ENCODE results near the gene CCM2.
"Not testable (repeated sequence)": the region's sequence is repeated elsewhere in the genome, so short reads cannot be mapped to it uniquely, and the experiment has no call there.

Gene CCM2

DNA sequence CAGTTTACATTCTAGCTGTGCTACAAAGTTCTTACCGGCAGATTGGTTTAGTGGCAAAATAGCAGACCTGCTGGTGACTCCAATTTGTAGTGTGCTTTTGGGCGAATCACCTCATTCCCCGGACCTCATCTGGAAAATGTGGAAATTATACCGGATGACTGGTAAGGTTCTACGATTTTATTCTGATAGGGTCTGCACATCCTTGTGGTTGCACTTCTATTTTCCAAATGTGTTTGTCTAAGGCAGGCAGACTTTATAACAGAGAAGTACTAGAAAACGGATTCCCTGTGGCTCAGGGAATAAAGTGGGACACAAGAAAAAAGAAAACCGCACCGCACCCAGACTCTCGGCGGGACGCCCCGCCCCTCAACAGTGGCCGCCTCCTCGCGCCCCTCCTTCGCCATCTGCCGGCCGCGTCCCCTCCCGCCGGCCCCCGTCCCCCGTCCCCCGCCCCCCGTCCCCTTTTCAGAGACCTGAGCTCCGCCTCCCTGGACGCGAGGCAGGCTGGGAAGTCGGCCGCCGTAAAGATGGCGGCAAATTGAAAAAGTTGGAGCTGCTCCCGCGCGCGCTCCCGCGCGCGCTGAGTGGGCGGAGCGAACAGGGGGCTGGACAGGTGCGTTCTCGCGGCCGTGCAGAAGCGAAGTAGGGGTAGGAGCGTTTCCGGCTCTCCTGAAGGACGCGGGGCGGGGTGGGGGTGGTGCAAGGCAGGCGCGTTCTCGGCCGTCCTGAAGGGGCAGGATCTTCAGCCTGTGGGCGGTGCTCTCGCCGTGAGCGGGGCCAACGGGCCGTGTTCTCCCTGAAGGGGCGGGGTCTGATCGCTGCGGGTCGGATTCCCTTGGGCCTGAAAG is 532 bp upstream of the CCM2 start:
- DNase-seq (ENCODE audit: low read depth, low spot score) = peak; percentile 99

GRCh38 chr7:45001138-45001694 is 1.2 kb downstream of the CCM2 start:
- peak; percentile 39 for DNase-seq (ENCODE audit: low read depth, low spot score)

- DNase-seq (ENCODE audit: low read depth, low spot score) = no peak
Observed at GRCh38 chr7:45001826-45002225, 1.8 kb downstream of the CCM2 start.

GRCh38 chr7:45003789-45004188 is 3.8 kb downstream of the CCM2 start:
- DNase-seq (ENCODE audit: low read depth, low spot score) = no peak

DNA sequence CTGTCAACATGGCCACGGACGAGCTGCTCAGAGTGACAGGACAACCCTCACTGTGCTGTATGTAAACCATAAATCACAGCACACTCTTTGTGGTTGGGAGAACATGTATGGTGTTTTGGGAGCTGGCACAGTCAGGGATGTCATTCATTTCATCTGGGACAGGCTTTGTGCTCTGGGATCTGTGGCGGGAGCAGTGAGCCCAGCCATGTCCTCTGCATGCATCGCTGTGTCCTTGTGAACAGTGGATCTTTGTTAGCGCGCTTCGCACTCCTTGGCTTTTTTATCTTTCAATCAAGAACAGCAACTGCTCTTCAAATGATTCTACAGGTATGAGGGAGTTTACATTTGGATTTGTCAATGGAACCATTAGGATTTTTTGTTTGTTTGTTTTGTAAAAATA is 7.1 kb downstream of the CCM2 start:
- DNase-seq (ENCODE audit: low read depth, low spot score) = no peak

DNA sequence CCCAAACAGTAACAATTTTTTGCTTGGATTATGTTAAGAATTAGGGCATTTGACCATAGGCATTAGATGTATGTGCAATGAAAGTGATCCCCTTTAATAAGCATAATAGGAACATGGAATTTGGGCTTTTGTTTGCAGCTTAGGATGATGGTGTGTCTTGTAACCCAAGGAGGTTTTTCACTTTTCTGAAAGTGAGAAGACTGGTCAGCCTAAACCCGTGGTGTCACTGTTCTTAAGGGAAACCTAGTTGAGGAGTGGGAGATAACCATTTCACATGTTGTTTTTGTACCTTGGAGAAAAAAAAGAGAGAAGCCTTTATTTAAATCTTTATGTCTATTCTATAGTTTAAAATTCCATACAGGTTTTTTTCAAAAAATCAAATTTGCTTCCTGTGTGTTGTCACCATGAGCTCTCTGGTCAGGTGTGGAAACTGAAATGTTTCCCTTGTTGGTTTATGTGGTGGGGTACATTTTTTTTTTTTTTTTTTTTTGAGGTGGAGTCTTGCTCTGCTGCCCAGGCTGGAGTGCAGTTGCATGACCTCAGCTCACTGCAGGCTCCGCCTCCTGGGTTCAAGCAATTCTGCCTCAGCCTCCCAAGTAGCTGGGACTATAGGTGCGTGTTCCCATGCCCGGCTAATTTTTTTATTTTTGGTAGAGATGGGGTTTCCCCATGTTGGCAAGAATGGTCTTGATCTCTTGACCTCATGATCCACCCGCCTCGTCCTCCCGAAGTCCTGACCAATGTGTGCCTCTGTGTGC is 7.7 kb downstream of the CCM2 start:
- DNase-seq (ENCODE audit: low read depth, low spot score) = no peak

DNA sequence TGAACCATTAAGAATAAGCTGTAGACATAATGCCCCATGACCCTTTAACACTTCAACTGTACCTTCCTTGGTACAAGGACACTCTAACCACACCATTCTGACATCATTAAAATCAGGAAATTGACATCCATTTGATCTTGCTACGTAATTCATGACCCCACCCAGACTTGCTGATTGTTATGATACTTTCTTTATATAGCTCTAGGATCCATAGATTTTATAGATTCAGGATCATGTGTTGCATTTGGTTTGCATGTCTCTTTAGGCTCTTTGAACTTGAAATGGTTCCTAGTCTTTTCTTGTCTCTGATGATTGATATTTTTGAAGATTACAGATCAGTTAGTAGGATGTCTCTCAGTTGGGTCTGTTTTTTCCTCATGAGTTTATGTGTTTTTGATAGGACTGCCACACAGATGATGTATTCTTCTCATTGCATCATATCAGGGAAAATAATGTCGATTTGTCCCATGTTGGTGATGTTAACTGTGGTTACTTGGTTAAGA is 13.5 kb downstream of the CCM2 start:
- DNase-seq (ENCODE audit: low read depth, low spot score) = no peak

- no peak for DNase-seq (ENCODE audit: low read depth, low spot score)
Observed at GRCh38 chr7:45015313-45015712, 15.3 kb downstream of the CCM2 start.

DNA sequence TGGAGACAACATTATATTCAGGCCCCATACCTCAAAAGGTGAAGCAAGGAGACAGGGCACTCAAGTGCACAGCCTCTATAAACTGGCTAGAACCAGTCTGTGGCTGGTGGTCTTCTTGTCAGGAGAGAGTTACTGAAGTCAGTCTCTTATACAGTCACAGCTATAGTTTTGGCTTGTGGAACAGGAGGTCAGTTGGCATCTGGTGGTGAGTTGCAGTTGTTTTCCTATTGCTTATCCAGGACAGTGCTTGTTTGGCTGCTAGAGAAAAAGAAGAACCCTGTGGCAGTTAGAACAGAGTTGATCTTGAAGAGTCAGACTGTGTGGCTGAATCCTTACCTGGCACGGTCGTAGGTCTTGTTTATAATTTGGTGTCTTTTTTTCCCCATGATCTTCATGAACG is 17.3 kb downstream of the CCM2 start:
- DNase-seq (ENCODE audit: low read depth, low spot score) = no peak

DNA sequence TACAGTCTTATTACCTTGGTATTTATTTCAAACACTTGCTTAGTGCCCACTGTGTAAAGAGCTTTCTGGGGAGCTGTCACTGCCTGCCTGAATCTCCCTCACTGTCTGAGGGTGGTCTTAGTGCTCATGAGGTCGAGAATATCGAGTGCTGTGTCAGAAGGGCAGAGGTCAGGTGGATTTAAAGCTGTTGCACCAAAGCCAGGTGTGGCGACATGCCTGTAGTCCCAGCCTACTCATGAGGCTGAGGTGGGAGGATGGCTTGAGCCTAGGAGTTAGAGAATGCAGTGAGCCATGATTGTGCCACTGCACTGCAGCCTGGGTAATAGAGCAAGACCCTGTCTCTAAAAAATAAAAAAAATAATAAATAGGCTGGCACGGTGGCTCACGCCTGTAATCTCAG is 20.9 kb downstream of the CCM2 start:
- DNase-seq (ENCODE audit: low read depth, low spot score) = no peak

DNA sequence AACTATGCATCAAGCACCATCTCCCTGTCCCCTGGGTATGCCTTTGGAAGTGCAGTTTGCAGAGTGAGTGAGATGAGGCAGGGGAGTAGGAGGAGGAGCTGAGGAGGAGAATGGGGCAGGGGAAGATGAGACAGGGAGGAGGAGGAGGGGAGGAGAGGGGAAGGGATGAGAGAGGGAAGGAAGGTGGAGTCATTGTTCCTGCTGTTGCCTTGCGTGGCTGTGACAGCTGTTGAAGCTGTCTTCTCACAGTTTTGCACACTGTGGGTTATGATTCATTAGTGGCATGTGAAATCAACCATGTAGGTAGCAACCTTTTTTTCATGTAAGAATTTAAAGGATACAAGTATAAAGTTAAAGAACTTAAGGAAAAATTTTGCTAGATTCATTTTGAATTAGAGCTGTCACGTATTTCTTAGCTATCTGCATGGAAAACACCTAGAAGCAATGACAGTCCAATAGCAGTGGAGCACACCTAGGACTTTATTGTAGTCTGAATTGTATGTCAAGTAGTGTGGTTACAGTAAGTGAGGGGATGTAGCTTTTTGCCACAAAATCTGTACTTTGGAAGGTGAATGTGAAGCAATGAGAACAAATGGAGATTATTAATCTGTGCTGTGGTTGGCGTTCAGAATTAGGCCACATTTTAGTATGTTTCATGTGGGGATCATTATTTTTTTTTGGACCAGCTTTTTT is 21.7 kb downstream of the CCM2 start:
- DNase-seq (ENCODE audit: low read depth, low spot score) = no peak

- no peak for DNase-seq (ENCODE audit: low read depth, low spot score)
Observed at GRCh38 chr7:45024126-45024744, 24.2 kb downstream of the CCM2 start.

- not testable (repeated sequence) for DNase-seq (ENCODE audit: low read depth, low spot score)
Observed at GRCh38 chr7:45025473-45025872, 25.5 kb downstream of the CCM2 start.

DNA sequence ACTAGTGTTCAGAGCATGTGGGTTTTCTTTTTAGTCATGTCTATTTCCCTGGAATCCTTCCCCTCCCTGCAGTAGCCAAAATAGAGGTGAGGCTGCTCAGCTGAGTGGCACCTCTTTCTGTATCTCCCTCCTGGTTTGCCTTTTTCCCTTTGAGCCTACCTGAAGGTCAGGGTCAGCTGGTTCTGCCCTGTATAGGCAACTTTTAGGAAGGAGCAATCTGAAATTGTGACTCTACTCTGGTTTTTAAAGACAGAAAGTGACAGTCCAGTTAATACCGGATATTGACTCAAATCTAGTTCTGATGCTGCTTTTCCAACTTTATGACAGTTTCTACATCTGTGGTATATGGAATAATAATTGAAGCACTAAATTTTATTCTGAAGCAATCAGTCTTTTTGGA is 26.0 kb downstream of the CCM2 start:
- no peak for DNase-seq (ENCODE audit: low read depth, low spot score)

- no peak for DNase-seq (ENCODE audit: low read depth, low spot score)
Observed at GRCh38 chr7:45026984-45027773, 27.2 kb downstream of the CCM2 start.

- DNase-seq (ENCODE audit: low read depth, low spot score) = no peak
Observed at GRCh38 chr7:45027774-45028114, 27.7 kb downstream of the CCM2 start.

GRCh38 chr7:45028138-45028919 is 28.3 kb downstream of the CCM2 start:
- no peak for DNase-seq (ENCODE audit: low read depth, low spot score)

- no peak for DNase-seq (ENCODE audit: low read depth, low spot score)
Observed at GRCh38 chr7:45028920-45029344, 28.9 kb downstream of the CCM2 start.

GRCh38 chr7:45031829-45032228 is 31.8 kb downstream of the CCM2 start:
- no peak for DNase-seq (ENCODE audit: low read depth, low spot score)

DNA sequence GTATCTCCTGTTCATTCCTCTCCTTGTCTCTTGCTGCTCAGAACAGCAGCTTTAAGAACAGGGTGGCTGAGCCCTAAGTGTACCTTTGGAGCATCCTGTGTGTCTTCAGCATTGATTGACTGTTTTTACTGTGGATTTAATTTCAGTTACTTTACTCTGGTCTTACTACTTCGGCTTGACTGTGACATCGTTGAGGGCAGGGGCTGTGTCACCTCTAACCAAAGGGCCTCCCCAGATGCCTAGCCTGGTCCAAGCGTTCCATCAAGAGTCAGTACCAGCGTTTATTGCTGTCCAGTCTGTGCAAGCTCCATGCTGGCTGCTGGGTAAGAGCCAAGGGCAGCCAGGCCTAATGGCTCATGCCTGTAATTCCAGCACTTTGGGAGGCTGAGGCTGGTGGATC is 32.4 kb downstream of the CCM2 start:
- no peak for DNase-seq (ENCODE audit: low read depth, low spot score)

All from activated naive CD8-positive, alpha-beta T cell treated with anti-CD3 and anti-CD28 coated beads, Interleukin-2, amount 50 U/mL, for 16 hours (primary cell).